B cell (primary cell): ENCODE data around the gene SNAPC4.

Experiments
- EZH2 ChIP-seq: IDR thresholded peaks from 2 replicates; pipeline ENCODE4 v1.6.1; 2012; ENCODE audit warnings: borderline replicate concordance, low read depth, mild to moderate bottlenecking, moderate library complexity, low read length; ENCODE audit not compliant: insufficient read depth, poor library complexity, severe bottlenecking
- TF ChIP-seq, protein P1 (sequence below): fragments of 200-600 bp; IDR thresholded peaks from one replicate; pipeline ENCODE4 v1.8.0; 2022; ENCODE audit warnings: antibody characterized with exemption, mild to moderate bottlenecking

DNA sequence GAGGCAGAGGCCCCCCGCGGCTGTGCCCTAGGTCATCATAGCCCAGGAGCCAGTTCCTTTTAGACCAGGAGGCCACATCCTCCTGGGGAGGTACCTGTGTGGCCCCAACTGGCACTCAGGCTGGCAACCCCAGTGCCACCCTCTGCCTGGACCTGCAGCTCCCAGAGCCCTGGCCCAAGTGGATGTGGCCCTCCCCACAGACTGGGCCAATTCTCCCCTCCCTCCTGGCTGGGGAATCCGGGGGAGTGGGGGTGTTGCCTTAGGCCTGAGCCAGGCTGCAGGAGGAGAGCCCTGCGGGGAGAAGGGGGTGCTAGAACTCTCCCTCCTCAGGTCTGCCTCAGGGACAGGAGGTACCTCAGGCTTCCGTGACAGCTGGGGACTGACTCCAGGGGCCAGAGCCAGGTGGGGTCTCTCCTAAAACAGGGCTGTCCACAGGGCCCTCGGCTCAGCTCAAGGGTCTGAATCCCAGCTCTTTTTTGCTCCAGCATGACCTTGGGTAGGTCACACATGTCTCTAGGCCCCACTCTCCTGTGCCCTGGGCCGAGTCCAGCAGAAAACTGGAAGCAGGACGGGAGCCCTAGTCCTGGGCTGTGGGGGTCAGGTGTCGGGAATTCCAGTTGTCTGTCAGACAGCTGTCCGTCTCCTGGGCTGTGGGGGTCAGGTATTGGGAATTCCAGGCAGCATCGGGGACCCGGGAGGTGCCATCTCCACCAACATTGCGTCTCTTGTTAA lies 46.0 kb downstream of the SNAPC4 start:
- TF ChIP-seq, protein P1, sequence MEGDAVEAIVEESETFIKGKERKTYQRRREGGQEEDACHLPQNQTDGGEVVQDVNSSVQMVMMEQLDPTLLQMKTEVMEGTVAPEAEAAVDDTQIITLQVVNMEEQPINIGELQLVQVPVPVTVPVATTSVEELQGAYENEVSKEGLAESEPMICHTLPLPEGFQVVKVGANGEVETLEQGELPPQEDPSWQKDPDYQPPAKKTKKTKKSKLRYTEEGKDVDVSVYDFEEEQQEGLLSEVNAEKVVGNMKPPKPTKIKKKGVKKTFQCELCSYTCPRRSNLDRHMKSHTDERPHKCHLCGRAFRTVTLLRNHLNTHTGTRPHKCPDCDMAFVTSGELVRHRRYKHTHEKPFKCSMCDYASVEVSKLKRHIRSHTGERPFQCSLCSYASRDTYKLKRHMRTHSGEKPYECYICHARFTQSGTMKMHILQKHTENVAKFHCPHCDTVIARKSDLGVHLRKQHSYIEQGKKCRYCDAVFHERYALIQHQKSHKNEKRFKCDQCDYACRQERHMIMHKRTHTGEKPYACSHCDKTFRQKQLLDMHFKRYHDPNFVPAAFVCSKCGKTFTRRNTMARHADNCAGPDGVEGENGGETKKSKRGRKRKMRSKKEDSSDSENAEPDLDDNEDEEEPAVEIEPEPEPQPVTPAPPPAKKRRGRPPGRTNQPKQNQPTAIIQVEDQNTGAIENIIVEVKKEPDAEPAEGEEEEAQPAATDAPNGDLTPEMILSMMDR: no peak
- TF ChIP-seq EZH2: no peak
